Mesenteric fat pad (tissue), 1 donor: ENCODE results near the gene RAB43. TPM values are rescaled to one million over a fixed set of nuclear protein-coding genes. Genes with fewer than 3 reads are reported as not detected.
"Not testable (repeated sequence)": the region's sequence is repeated elsewhere in the genome, so short reads cannot be mapped to it uniquely, and the experiment has no call there.

Experiments used
- DNase-seq: peaks from one replicate; pipeline ENCODE4 v3.0.0-alpha.2; 2020; ENCODE audit warnings: low spot score
- long read RNA-seq: library from polyadenylated mRNA; unstranded; transcript quantifications from one replicate; pipeline ENCODE4 v2.0.0, GENCODE V29; 2020
- total RNA-seq: library from RNA; stranded (reverse); fragmentation: NEBNext Ultra II Directional; extraction: Animal tissue kit (Norgen Biotek cat#: 25700); gene quantifications from one replicate; pipeline ENCODE4 v1.2.1, GENCODE V29; 2021
- donor health status: DM: yes; HTN: yes; CAD: no.

Gene RAB43
- total RNA-seq: 33.0 TPM
- long read RNA-seq, full-length matches to known transcripts: 13 of 35 reads
- long read RNA-seq, partial matches to known transcripts: 0 of 35 reads
- long read RNA-seq, other reads (novel, unspliced or antisense): 22 of 35 reads

DNA sequence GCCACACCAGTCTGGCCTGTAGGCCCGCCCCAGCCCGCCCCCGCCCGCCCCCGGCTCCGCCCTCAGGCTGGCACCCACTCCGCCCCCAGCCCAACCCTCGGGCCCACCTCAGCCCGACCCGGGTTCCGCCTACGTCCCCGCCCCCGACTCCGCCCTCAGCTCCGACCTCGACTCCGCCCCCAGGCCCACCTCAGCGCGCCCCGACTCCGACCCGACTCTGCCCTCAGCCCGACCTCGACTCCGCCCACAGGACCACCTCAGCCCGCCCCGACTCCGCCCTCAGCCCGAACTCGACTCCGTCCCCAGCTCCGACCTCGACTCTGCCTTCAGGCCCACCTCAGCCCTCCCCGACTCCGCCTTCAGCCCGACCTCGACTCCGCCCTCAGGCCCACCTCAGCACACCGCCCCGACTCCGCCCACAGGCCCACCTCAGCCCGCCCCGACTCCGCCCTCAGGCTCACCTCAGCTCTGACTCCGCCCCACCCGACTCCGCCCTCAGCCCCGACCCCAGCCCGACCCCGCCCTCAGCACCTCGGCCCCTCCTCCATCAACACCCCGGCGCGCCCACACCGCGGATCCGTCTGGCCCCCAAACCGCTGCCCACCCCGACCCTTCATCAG is at the start of gene RAB43:
TSS of gene RAB43 (minus strand) at position 13 of the 620 bp plus-strand sequence. CDS start 315 bp downstream, outside the sequence.
- peak; percentile 94 for DNase-seq

- DNase-seq: no peak
Observed at GRCh38 chr3:129166579-129167332, 45.2 kb upstream of the RAB43 start.

- DNase-seq: not testable (repeated sequence)
Observed at GRCh38 chr3:129165594-129165993, 44.0 kb upstream of the RAB43 start.

GRCh38 chr3:129164500-129164899 is 42.9 kb upstream of the RAB43 start:
- DNase-seq: no peak

DNA sequence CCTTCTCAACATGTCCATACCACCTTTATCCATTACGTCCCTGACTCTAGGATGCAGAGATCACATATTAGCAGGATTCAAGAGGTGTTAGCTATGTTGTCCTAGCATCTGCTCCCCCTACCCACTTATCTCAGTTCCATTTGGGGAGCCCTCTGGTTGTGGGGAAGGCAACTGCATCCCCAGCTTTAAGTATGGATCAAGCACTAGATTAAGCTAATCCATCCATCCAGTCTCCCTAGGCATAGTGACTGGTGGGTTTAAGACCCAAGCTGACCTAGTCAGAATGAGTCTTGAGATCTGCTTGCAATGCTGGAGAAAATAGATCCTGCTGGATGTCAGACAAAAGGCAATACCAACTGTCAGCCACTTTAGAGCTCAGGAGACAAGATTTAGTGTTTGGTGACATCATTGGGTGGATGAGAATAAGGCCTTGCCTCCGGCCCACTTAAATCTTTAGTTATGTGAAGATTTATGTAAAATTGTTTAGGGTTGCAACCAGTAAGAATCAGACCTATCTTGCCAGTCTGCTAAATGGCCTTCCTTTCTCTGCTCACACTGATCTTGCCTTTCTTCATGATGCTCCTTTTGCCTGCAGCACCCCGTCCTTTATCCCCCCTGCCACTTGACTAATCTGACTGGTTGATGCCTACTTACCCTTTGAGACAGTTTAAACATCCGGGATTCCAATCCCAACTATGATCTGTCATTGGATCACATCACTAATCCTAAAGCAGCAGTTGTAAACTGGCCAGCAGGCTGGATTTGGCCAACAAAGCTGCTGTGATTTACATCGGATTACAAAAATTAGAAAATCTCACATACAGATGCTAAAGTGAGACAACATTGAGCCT is 41.4 kb upstream of the RAB43 start:
- DNase-seq: no peak

GRCh38 chr3:129161860-129162271 is 40.3 kb upstream of the RAB43 start:
- no peak for DNase-seq

DNA sequence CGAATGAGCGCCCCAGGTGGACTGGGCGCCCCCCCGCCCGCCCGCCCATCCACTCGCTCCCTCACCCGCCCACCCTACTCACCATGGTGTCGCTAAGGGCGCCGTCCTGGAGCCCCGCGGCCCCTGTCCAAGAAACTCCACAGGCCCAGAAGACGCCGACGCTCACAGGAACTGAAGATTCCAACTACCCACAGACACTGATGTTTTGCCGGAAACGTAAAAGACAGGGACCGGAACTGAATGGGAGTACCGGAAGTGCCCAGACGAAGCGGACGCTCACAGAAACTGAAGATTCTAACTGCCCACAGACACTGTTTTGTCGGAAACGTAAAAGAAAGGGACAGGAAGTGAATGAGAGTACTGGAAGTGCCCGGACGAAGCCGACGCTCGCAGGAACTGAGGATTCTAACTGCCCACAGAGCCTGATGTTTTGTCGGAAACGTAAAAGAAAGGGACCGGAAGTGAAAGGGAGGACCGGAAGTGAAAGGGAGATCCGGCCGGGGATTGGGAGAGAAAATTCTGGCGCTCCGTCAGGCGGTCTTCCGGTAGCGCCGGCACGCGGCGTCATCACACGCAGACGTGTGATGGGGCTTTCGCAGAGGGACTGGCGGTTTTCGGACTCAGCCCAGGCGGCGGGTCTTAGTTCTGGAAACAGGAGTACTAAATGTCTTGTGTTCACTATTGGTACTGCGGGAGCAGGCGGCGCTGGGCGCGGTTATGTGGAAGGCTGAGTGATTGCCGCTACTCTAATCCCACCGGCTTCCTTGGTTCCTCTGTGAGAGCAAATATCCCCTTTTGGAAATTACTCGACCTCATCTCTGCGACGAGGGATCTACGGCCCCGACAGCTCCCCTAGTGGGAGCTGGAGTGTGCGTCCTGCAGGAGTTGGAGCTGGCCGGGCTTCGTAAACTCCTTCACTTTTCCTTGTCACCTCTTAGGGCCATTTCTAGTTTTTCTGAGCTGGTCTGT is 39.6 kb upstream of the RAB43 start, which contains the start of gene ISY1:
TSS of gene ISY1 (minus strand) at position 173 of the 969 bp plus-strand sequence. CDS start at position 85, 88 bp downstream.
- peak; percentile 95 for DNase-seq

DNA sequence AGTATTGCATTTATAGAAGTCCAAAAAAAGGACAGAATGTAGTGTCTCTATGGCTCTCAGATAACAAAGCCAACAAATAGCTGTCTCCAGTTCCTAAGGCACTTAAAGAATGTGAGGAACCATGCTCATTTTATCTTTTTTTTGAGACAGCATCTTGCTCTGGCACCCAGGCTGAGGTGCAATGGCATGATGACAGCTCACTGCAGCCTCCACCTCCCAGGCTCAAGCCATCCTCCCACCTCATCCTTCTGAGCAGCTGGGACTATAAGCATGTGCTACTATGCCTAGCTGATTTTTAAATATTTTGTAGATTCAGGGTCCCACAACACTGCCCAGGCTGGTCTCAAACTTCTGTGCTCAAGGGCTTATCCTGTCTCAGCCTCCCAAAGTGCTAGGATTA is 23.2 kb upstream of the RAB43 start:
- DNase-seq: peak; percentile 3

DNA sequence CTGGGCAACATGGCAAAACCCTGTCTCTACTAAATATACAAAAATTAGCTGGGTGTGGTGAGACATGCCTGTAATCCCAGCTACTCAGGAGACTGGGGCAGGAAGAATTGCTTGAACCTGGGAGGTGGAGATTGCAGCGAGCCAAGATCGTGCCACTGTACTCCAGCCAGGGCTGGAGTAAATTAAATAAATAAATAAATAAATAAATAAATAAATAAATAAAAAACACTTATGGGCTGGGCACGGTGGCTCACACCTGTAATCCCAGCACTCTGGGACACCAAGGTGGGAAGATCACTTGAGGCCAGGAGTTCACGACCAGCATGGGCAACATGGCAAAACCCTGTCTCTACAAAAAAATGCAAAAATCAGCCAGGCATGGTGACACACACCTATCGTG is 19.4 kb upstream of the RAB43 start:
- DNase-seq: peak; percentile 53

GRCh38 chr3:129139911-129140310 is 18.3 kb upstream of the RAB43 start:
- peak; percentile 18 for DNase-seq

DNA sequence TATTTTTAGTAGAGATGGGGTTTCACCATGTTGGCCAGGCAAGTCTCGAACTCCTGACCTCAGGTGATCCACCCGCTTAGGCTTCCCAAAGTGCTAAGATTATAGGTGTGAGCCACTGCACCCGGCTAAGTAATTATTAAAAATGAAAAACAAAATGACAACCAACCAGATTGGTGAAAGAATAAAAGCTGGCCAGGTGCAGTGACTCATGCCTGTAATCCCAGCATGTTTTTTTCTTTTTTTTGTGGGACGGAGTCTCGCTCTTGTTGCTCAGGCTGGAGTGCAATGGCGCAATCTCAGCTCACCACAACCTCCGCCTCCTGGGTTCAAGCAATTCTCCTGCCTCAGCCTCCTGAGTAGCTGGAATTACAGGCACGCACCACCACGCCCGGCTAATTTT is 14.7 kb upstream of the RAB43 start:
- DNase-seq: not testable (repeated sequence)

GRCh38 chr3:129132097-129132866 is 10.7 kb upstream of the RAB43 start:
- DNase-seq: peak; percentile 37

DNA sequence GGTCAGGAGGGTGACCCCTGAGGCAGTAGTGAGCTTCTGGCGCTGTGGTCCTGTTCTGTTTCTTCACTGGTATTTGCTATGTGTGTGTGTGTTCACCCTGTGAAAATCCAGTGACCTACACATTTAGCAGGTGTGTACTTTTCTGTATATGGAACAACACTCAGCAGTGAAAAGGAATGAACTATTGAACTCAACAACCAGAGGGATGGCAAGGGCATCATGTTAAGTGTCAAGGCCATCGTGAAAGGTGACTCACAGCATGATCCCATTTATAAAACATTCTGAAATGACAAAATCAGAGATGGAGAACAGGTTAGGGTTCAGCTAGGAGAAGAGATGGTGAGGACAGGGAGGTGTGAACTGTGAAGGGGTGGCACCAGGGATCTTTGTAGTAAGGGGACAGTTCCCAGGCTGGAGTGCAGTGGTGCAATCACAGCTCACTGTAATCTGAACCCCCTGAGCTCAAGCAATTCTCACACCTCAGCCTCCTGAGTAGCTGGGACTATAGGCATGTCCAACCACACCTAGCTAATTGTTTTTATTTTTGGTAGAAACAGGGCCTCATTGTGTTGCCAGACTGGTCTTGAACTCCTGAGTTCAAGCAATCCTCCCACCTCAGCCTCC is 10.0 kb upstream of the RAB43 start:
- DNase-seq: no peak

DNA sequence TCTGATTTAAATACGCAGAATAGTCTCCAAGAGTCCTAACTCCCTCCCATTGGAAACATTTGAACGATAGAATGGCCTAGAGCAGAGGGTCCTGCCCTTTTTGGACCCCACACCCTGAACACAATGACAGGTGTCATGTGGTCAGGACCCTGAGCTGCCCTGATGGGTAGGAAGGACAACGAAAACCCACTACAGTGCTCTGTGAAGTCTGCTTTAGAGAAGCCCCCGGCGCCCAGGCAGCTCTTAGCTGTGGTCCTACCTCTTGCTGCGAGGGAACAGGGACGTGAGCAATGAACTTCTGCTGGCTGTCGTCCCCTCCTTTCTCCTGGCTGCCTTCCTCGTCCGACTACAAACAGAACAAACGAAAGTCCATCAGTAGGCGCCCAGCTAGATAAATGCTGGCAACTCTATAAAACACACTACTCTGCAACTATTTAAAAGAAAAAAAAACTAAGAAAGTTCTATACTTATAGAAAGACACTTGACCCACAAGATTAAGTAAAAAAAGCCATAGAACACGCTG is 8.7 kb upstream of the RAB43 start:
- DNase-seq: no peak

DNA sequence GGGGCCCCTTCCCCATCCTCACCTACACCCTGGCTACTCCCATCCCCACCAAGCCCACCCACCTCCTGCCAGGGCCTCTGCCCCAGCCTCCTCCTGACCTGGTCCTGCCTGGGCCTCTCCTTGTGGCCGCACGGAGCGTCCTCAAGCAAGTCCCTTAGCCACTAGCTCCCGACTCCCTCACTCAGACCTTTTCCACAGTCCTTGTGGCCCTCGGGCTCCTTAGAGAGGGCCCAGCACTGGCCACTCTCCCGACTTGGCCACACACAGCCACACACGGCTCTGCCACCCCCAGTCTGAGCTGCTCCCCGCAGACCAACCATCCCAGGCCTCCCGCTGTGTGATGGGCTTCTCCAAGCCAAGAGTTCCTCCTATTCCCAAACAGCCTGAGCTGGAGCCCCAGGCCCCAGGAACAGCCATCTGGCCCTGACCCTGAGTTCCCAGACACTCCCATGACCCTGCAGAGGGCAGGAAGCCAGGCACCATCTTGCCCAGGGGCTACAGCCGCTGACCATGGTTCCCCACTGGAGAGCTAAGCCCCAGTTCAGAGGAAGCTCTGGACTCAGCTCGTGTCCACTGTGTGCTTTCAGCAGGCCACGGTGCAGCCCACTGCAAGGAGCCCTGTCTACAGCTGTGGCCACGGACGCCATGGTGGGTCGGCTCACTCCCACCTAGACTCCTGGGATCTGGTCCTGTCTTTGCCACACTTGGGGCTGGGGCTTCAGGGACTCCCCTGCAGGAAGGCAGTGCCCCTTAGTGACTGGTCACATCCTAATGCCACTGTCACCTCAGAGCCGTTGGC is 7.0 kb upstream of the RAB43 start:
- no peak for DNase-seq

GRCh38 chr3:129126726-129127280 is 5.2 kb upstream of the RAB43 start:
- no peak for DNase-seq

DNA sequence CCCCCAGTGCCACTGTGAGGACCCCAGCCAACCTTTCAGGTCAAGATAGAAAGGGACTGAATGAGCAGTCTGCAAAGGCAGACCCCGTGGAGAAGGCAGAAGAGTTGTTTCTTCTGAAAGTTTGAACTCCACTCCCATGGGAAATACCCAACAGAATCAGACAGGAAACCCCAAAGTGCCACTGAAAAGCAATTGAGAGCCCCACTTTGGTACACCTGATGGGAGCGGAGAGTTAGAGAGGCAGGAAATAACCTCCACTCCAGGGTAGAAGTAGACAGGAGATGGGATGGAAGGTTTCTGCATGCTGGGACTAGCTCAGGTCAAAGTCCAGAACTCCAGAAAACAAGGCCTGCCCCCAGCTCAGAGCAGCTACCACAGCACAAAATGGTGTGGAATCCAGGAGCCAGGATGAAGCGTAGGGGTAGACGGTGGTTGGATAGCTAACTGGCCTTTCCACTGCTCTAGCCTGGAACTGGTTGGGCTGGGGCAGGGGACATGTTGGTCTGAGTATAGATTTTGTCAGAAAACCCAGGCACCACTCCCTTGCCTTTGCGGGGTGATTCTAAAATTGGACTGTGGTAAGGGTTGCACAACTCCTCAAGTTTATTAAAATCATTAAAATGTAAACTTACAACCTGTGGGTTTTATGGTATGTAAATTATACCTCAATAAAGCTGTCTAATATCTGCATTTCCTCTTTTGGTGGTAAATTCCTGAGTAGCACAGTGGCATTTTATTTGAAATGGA is 1.9 kb upstream of the RAB43 start:
- no peak for DNase-seq
